AG09319 (cell line): Measurements from ENCODE around the gene ADH1A.

Experiments used
- DNase-seq: peaks from one replicate; pipeline ENCODE4 v3.0.0-alpha.2; 2010; ENCODE audit warnings: low read depth; ENCODE audit errors: extremely low read depth
- CTCF ChIP-seq: IDR thresholded peaks from 2 replicates; pipeline ENCODE4 v1.5.1; 2011; ENCODE audit warnings: low read depth, mild to moderate bottlenecking, inconsistent platforms, low read length, moderate library complexity

ADH1A gene

GRCh38 chr4:99276417-99276816 is 14.4 kb downstream of the ADH1A start:
- TF ChIP-seq CTCF = no peak
- no peak for DNase-seq

GRCh38 chr4:99275885-99276284 is 14.9 kb downstream of the ADH1A start:
- TF ChIP-seq CTCF = no peak
- no peak for DNase-seq

DNA sequence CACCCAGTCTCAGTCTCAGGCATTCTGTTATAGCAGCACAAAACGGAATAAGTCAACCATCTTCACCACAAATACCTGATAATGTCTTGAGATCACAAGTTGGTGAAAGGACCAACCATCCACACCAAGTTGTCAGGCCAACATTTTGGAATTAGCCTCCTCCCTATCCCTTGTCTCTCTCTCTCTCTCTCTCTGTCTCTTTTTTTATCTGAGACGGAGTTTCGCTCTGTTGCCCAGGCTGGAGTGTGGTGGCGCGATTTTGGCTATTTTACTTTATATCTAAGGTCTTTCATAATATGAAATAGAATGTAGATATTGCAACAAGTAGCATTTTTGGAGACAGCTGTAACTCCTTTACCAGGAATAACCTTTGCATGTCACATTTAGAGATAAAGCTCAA is 15.7 kb downstream of the ADH1A start:
- TF ChIP-seq CTCF = no peak
- no peak for DNase-seq

DNA sequence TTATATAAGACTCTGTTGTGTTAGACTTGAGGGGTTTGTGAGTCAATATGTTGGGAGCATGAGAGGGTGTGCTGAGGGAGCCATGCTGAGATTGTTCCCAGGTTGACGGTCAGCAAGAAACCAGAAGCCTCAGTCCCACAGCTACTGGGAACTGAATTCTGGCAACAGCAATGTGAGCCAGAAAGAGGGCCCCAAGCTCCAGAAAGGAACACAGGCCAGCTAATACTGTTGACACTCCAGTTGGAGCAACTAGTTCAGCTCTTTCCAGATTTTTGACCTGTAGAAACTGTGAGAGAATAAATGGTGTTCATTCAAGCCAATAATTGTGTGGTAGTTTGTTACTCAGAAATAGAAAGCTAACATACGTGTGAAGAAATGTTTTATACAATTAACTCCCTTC is 17.1 kb downstream of the ADH1A start:
- no peak for DNase-seq
- TF ChIP-seq CTCF = no peak

DNA sequence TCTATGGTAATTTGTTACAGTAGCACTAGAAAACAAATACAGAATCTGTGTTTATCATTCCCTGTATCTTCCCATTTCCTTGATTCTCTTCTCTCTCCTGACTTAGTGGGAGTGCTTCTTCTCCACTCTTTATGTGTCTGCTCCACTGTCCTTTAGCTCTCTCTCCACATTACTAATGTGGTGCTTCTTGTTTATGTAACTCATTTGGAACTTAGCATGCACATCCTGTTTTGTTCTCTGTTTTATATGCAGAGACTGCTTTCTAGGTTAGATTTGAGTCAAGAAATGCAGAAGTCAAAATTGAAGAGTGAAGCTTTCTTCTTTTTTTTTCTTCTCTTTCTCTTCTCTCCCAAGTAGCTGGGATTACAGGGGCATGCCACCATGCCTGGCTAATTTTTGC is 25.9 kb downstream of the ADH1A start:
- no peak for DNase-seq
- no peak for TF ChIP-seq CTCF

DNA sequence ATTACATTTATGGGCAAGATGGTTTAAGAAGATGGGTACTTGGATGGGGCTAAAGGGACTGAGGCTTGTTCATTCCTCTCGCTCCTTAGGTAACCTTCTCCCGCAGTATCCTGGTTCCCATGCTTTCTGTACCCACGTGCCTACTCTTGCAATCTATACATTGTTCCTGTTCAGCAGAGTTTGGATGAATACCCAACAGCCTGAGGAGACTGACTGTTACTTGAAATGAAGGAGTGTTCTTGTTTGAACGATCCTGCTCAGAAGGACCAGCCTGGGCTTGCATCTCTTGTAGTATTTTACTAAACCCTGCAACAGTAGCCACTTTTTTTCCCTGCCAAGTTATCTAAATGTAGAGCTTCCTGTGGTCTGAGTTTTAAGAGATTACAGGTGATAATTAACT is 38.0 kb downstream of the ADH1A start:
- no peak for DNase-seq
- TF ChIP-seq CTCF = no peak

- TF ChIP-seq CTCF = no peak
- DNase-seq = no peak
These were observed 42.1 kb downstream of the ADH1A start for GRCh38 chr4:99248714-99249113.
